ENCODE measurements around the gene PRDM16.

GRCh38 chr1:3171761-3172160 lies 102.8 kb downstream of the PRDM16 start:
- no peak for TF ChIP-seq CTCF (tag by site-specific recombination; IDR thresholded peaks at IDR 0.05)
- no peak for TF ChIP-seq ZBTB17 (tag by site-specific recombination; IDR thresholded peaks at IDR 0.05)
